ENCODE measurements around the gene ABHD16B.

- TF ChIP-seq CTCF (IDR thresholded peaks at IDR 0.05 in 4 of 5, conservative IDR thresholded peaks at IDR 0.05 in 1 of 5) = no peak
- no peak for TF ChIP-seq POLR2A (IDR thresholded peaks at IDR 0.05)
These were observed 33.2 kb upstream of the ABHD16B start for GRCh38 chr20:63828124-63828523.
